Calu3 (cell line): Measurements from ENCODE around the gene ARHGAP5. TPM values are rescaled to one million over a fixed set of nuclear protein-coding genes. Genes with fewer than 3 reads are reported as not detected.

Experiments used
- BruUV-seq: library from RNA; stranded (reverse); fragments of 400-500 nt; replicated peaks from 2 replicates; lab custom pipeline; 2021; lab: Mats Ljungman, UMichigan
- CTCF ChIA-PET: fragments of 300-600 bp; sonication (Branson Sonifier 250); formaldehyde crosslinking; loops from one replicate; lab custom pipeline; 2022; ENCODE audit warnings: antibody characterized with exemption; lab: Charles Lee
- DNase-seq: peaks from one replicate; pipeline ENCODE4 v3.0.0; 2022
- H3K27ac Mint-ChIP-seq: one replicate; pipeline ENCODE4 v1.8.0; 2022; ENCODE audit warnings: mixed read lengths; ENCODE audit not compliant: unreplicated experiment
- H3K27me3 Mint-ChIP-seq: one replicate; pipeline ENCODE4 v1.8.0; 2022; ENCODE audit warnings: mixed read lengths; ENCODE audit not compliant: unreplicated experiment
- H3K36me3 Mint-ChIP-seq: one replicate; pipeline ENCODE4 v1.8.0; 2022; ENCODE audit warnings: mild to moderate bottlenecking, moderate library complexity, mixed read lengths; ENCODE audit not compliant: insufficient read depth, unreplicated experiment
- H3K4me1 Mint-ChIP-seq: one replicate; pipeline ENCODE4 v1.8.0; 2022; ENCODE audit warnings: mild to moderate bottlenecking, low read depth, mixed read lengths; ENCODE audit not compliant: unreplicated experiment
- H3K4me3 Mint-ChIP-seq: one replicate; pipeline ENCODE4 v1.8.0; 2022; ENCODE audit warnings: mild to moderate bottlenecking, low read depth, moderate library complexity, mixed read lengths; ENCODE audit not compliant: unreplicated experiment
- H3K9me3 Mint-ChIP-seq: one replicate; pipeline ENCODE4 v1.8.0; 2022; ENCODE audit warnings: low read depth, mixed read lengths; ENCODE audit not compliant: unreplicated experiment
- intact Hi-C: fragments of 100-400 bp; cut with micrococcal nuclease; formaldehyde crosslinking; loops from one replicate; pipeline ENCODE4 v1.10.0; 2022; ENCODE audit not compliant: unreplicated experiment
- total RNA-seq: library from RNA; stranded (reverse); gene quantifications from 2 replicates; pipeline ENCODE4 v1.2.3, GENCODE V29; 2022
- TF ChIP-seq, protein P1 (sequence below): fragments of 200-600 bp; IDR thresholded peaks from one replicate; pipeline ENCODE4 v1.8.0; 2022; ENCODE audit warnings: antibody characterized with exemption; ENCODE audit not compliant: unreplicated experiment

Gene ARHGAP5
- total RNA-seq, 1 experiment from 2014 or later, result 132 TPM

DNA sequence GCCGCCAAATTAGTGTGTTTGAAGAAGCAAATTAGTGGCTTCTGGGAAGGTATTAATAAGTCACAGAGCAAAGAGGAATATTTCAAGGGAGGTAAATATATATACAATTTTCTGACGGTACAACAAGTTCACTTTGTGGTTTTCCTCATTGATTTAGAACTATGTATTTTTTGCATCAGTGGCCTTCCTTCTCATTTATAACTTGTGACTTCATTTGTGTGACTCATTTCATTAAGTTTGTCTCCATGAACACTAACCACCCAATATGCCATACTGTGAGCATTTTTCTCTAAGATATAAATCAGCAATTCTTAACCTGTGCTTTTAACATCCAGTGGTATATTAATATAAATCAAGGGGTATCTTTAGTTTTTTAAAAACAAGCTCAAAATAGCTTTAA, 29.3 kb upstream of the ARHGAP5 start:
- Mint-ChIP-seq H3K27me3 (no peaks in the 10 kb centered on the region), H3K36me3 (no peaks in the 10 kb centered on the region), H3K4me3 (no peak overlapping the region), H3K27ac (no peak overlapping the region), H3K4me1 (peaks cover 36% of the 10 kb centered on the region), H3K9me3 (no peaks in the 10 kb centered on the region)
- CTCF ChIA-PET, result interaction anchor here (0.6 kb wide), 1 partner anchor 581 kb away, joined by 4 read pairs; no protein-coding TSS in a partner anchor
- intact Hi-C loops, result no loop called here
- BruUV-seq, result no TSS peak
- DNase-seq, result no peak
- TF ChIP-seq, protein P1, sequence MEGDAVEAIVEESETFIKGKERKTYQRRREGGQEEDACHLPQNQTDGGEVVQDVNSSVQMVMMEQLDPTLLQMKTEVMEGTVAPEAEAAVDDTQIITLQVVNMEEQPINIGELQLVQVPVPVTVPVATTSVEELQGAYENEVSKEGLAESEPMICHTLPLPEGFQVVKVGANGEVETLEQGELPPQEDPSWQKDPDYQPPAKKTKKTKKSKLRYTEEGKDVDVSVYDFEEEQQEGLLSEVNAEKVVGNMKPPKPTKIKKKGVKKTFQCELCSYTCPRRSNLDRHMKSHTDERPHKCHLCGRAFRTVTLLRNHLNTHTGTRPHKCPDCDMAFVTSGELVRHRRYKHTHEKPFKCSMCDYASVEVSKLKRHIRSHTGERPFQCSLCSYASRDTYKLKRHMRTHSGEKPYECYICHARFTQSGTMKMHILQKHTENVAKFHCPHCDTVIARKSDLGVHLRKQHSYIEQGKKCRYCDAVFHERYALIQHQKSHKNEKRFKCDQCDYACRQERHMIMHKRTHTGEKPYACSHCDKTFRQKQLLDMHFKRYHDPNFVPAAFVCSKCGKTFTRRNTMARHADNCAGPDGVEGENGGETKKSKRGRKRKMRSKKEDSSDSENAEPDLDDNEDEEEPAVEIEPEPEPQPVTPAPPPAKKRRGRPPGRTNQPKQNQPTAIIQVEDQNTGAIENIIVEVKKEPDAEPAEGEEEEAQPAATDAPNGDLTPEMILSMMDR, result no peak

DNA sequence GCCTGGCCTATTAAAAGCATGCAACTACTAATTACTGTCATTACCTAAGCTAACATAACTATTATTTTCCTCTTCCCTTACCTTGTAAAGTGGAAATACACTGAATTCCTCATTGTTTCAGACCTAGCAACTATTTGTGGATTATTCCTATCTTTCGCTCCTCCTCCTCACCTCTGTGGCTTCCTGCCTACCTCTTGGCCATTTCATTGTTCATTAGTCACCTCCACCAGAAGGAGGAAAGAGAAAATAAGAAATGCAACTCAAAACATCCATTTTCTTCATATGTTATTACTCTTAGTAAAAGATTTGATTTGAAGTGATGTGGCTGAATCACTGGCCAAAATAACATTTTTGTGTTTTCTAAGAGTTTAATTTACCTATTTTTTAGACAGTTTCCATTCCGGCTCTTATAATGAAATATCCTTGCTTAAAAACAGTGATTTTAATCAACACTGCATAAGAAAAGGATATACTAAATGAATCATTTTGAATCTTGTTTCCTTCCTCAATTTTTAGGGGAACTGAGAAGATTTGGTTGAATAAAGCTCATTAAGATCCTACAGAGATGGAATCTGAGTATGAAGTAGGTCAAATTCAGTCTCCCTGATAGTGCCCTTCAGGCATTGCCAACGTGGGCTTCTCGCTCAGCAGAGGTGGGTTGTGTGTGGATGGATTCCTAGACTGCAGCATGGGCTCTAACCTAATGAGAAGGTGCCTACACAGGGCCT, 27.6 kb upstream of the ARHGAP5 start:
- peak overlapping the region; percentile 48 for H3K27ac Mint-ChIP-seq
- intact Hi-C loops, result no loop called here
- DNase-seq, result no peak
- TF ChIP-seq, protein P1, result no peak
- H3K27me3 Mint-ChIP-seq, result no peaks in the 10 kb centered on the region
- H3K9me3 Mint-ChIP-seq, result peaks cover 3% of the 10 kb centered on the region
- CTCF ChIA-PET, result no interaction called here
- no peak overlapping the region for H3K4me3 Mint-ChIP-seq
- no peaks in the 10 kb centered on the region for H3K36me3 Mint-ChIP-seq
- no TSS peak for BruUV-seq
- H3K4me1 Mint-ChIP-seq, result peaks cover 26% of the 10 kb centered on the region

DNA sequence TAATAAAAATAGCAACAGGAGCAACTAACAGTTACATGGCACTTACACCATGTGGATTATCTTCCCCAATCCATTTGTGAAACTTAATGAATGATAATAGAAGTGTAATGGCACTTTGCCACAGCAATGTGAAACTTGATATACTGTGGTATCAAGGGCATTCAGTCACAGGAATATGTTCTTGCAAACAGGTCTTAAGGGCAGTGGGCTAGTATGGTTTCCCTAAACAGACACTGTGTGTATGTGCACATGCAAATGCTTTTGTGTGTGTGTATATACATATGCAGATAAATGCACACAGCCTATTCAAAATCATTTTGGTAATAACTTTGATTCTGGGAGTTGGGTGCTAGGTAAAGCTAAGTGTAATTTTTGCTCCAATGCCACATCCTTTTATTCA, 26.2 kb upstream of the ARHGAP5 start:
- no peaks in the 10 kb centered on the region for H3K27me3 Mint-ChIP-seq
- no peak overlapping the region for H3K27ac Mint-ChIP-seq
- H3K4me3 Mint-ChIP-seq, result no peak overlapping the region
- CTCF ChIA-PET, result no interaction called here
- intact Hi-C loops, result no loop called here
- DNase-seq, result no peak
- TF ChIP-seq, protein P1, result no peak
- H3K36me3 Mint-ChIP-seq, result no peaks in the 10 kb centered on the region
- no TSS peak for BruUV-seq
- peaks cover 26% of the 10 kb centered on the region for H3K4me1 Mint-ChIP-seq
- peaks cover 3% of the 10 kb centered on the region for H3K9me3 Mint-ChIP-seq

DNA sequence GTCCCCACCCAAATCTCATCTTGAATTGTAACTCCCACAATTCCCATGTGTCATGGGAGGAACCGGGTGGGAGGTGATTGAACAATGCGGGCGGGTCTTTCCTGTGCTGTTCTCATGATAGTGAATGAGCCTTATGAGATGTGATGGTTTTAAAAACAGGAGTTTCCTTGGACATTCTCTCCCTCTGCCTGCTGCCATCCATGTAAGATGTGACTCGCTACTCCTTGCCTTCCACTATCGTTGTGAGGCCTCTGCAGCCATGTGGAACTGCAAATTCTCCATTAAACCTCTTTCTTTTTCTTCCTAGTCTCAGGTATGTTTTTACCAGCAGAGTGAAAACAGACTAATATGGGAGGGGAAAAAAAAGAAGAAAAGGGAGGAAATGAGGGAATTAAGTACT, 22.6 kb upstream of the ARHGAP5 start:
- TF ChIP-seq, protein P1, result no peak
- CTCF ChIA-PET, result no interaction called here

More for the DNA sequence above, 22.6 kb upstream of the ARHGAP5 start:
- no peak overlapping the region for H3K27ac Mint-ChIP-seq
- intact Hi-C loops, result no loop called here
- H3K36me3 Mint-ChIP-seq, result no peaks in the 10 kb centered on the region
- peaks cover 3% of the 10 kb centered on the region for H3K9me3 Mint-ChIP-seq
- H3K4me3 Mint-ChIP-seq, result no peak overlapping the region
- peaks cover 31% of the 10 kb centered on the region for H3K4me1 Mint-ChIP-seq
- no peak for DNase-seq
- no peaks in the 10 kb centered on the region for H3K27me3 Mint-ChIP-seq
- BruUV-seq, result no TSS peak
